Activated naive CD8-positive, alpha-beta T cell treated with anti-CD3 and anti-CD28 coated beads for 36 hours (primary cell): ENCODE measurements around the gene DIO1. TPM values are rescaled to one million over a fixed set of nuclear protein-coding genes. Genes with fewer than 3 reads are reported as not detected.

Experiments used
- DNase-seq: peaks from one replicate; pipeline ENCODE4 v3.0.0; 2021
- H3K27ac Mint-ChIP-seq: one replicate; pipeline ENCODE4 v1.8.0; 2022; ENCODE audit warnings: mild to moderate bottlenecking, moderate library complexity, mixed read lengths
- H3K27me3 Mint-ChIP-seq: one replicate; pipeline ENCODE4 v1.8.0; 2022; ENCODE audit warnings: mild to moderate bottlenecking, mixed read lengths
- H3K36me3 Mint-ChIP-seq: one replicate; pipeline ENCODE4 v1.8.0; 2021; ENCODE audit warnings: mild to moderate bottlenecking, mixed read lengths
- H3K4me1 Mint-ChIP-seq: one replicate; pipeline ENCODE4 v1.8.0; 2021; ENCODE audit warnings: mixed read lengths
- H3K4me3 Mint-ChIP-seq: one replicate; pipeline ENCODE4 v1.8.0; 2022; ENCODE audit warnings: mild to moderate bottlenecking, moderate library complexity, mixed read lengths
- H3K9me3 Mint-ChIP-seq: one replicate; pipeline ENCODE4 v1.8.0; 2022; ENCODE audit warnings: mixed read lengths
- total RNA-seq, 2 experiments: library from RNA; stranded (reverse); gene quantifications; one replicate each; pipeline ENCODE4 v1.2.3, GENCODE V29; 2021

The DIO1 gene
- total RNA-seq, 2 experiments from 2014 or later: not detected

DNA sequence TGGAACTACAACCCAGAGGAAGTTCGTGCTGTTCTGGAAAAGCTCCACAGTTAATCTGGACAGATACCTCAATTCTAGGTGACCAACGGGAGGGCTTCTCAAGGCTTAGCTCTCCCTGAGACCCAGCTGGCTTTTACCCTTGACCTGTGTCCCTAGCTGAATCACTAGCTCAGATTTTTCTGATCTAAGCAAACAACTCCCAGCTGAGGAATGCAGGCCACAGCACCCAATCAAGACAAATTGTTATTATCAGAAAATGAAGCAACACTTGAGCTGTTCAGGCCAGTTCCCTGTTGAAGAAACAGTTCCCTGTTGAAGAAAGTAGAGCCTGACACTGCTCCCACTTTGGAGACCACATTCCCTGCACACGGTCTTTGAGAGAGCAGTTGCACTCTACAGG lies 16.0 kb downstream of the DIO1 start:
- Mint-ChIP-seq H3K27me3 (no peaks in the 10 kb centered on the region), H3K27ac (no peak overlapping the region), H3K4me1 (peaks cover 5% of the 10 kb centered on the region), H3K36me3 (peaks cover 2% of the 10 kb centered on the region), H3K4me3 (no peak overlapping the region), H3K9me3 (no peaks in the 10 kb centered on the region)
- no peak for DNase-seq

DNA sequence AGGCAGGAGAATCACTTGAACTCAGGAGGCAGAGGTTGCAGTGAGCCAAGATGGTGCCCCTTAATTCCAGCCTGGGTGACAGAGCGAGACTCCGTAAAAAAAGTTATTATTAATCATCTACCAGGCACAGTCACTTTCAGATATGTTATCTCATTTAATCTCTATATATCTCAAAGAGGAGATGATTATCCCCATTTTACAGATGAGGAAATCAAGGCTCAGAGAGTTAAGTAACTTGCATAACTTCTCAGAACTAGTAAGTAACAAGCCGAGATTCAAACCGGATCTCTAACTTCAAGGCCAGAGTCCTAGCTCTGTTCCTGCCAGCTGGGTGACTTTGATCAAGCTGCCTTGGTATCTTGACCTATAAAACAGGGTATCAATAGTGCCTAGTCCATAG lies 17.5 kb downstream of the DIO1 start:
- Mint-ChIP-seq H3K27me3 (no peaks in the 10 kb centered on the region), H3K9me3 (no peaks in the 10 kb centered on the region), H3K4me1 (peaks cover 12% of the 10 kb centered on the region), H3K36me3 (peaks cover 2% of the 10 kb centered on the region), H3K4me3 (no peak overlapping the region), H3K27ac (no peak overlapping the region)
- no peak for DNase-seq

DNA sequence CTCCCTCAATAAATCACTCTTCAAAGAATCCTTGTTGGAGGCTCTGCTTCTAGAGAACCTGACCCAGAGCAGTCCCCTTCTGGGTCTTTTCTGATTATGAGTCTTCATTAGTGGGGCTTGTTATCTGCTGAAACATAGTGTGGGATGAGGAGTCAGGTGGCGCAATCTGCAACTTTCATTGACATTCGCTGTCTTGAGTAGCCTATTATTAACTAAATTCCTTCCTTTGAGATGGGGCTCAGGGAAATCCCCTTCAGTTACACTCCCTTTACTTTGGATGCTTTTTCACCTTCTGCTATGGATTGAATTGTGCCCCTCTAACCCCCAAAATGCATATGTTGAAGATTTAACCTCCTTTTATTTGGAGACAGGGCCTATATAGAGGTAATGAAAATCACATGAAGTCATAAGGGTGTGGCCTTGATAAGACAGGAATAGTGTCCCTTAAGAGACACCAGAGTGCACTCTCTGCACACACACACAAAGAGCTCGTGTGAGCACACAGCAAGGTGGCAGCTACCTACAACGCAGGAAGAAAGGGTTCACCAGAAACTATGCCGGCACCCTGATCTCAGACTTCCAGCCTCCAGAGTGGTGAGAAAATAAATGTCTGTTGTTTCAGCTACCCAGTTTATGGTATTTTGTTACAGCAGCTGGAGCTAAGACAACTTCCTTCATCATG lies 19.5 kb downstream of the DIO1 start:
- H3K4me1 Mint-ChIP-seq: peaks cover 16% of the 10 kb centered on the region
- H3K4me3 Mint-ChIP-seq: no peak overlapping the region
- H3K27ac Mint-ChIP-seq: no peak overlapping the region
- no peaks in the 10 kb centered on the region for H3K9me3 Mint-ChIP-seq
- DNase-seq: no peak
- H3K27me3 Mint-ChIP-seq: no peaks in the 10 kb centered on the region
- H3K36me3 Mint-ChIP-seq: peaks cover 6% of the 10 kb centered on the region

DNA sequence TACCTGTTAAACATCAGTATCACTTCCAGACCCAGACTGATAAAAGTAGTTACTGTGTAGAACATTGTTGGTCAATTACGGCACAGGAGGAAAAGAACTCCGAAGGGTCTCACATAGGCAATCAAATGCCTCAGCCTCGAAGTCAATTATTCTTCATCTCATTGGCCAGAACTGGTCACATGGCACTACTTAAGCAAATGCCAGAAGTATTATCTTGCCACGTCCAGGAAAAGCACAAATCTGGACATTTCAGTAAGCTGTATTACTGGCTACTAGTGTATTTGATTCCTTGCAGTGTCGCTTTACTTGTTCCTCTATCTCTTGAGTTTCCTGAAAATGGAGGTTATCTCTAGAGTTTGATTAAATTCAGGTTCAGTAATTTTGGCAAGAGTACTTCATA lies 24.4 kb downstream of the DIO1 start:
- Mint-ChIP-seq H3K27me3 (no peaks in the 10 kb centered on the region), H3K36me3 (peaks cover 9% of the 10 kb centered on the region), H3K27ac (no peak overlapping the region), H3K4me3 (no peak overlapping the region), H3K4me1 (peaks cover 34% of the 10 kb centered on the region), H3K9me3 (no peaks in the 10 kb centered on the region)
- DNase-seq: no peak

DNA sequence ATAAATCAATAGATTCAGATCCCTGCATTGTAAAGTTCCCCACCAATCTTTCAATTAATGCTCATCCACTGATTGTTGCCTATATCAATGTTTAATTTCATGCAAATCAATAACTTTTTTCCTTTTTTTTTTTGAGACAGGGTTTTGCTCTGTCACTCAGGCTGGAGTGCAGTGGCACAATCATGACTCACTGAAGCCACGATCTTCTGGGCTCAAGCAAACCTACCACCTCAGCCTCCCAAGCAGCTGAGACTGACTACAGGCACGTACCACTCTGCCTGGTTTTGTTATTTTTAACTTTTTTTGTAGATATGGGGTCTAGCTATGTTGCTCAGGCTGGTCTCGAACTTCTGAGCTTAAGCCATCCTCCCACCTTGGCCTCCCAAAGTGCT lies 25.7 kb downstream of the DIO1 start:
- peaks cover 32% of the 10 kb centered on the region for H3K4me1 Mint-ChIP-seq
- peak; percentile 31 for DNase-seq
- no peak overlapping the region for H3K4me3 Mint-ChIP-seq
- peaks cover 9% of the 10 kb centered on the region for H3K36me3 Mint-ChIP-seq
- no peaks in the 10 kb centered on the region for H3K9me3 Mint-ChIP-seq
- H3K27me3 Mint-ChIP-seq: no peaks in the 10 kb centered on the region
- H3K27ac Mint-ChIP-seq: peak overlapping the region; percentile 86

DNA sequence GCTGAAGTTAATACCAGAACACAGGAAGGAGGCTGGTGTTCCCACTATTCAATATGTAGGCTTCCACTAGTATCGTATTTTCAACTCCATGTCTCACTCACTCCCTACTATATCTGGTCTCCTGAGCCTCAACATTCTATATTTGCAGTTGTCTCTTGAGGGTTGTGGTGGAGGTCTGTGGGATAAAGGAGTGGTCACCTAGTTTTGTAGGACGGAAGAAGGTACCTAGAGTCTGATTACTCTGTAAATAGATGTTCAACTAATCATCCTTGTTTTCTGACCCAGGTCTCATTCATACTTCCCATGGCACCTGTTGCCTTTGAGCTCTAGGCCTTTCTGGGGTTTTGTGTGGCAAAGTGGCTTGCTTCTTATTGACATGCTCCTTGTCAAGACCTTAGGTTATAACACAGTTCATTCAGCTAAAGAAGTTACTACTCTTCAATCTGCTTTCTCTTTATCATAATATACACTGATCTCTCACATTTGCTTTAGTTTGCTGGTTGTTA lies 33.4 kb downstream of the DIO1 start:
- H3K27me3 Mint-ChIP-seq: no peaks in the 10 kb centered on the region
- DNase-seq: no peak
- H3K36me3 Mint-ChIP-seq: peaks cover 22% of the 10 kb centered on the region
- H3K27ac Mint-ChIP-seq: no peak overlapping the region
- no peaks in the 10 kb centered on the region for H3K9me3 Mint-ChIP-seq
- H3K4me3 Mint-ChIP-seq: no peak overlapping the region
- H3K4me1 Mint-ChIP-seq: peaks cover 2% of the 10 kb centered on the region

DNA sequence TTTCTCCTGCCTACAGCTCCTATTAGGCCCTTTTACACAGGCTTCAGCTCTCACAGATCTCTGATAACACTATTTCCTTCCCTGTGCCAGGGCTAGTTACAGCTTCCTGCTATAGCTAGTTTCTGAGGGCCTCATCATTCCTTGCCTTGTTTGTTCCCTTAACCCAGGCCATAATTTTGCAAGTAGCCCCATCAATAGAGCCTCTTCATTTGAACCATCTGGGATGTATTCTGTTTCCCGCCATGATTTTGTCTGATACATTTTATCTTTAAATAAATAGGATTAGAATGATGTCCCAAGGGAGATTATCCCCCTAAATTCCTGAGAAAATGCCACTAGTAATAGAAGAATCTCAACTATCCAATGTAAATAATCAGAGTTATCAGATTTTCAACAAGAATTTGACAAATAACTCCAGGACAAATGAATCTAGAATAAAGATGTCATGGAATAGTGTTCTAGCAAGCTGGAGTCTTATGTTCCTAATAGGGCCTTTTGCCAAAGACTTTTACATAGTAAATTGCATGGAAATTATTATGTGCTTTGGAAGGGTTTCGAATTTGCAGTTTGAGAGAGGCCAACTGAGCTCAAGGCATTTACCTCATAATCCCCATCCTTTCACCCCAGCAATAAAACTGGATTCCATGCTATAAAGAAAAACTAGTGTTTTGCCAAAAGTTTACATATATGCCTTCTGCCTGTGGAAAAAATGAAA lies 35.4 kb downstream of the DIO1 start:
- H3K4me1 Mint-ChIP-seq: no peaks in the 10 kb centered on the region
- H3K4me3 Mint-ChIP-seq: no peak overlapping the region
- DNase-seq: no peak
- no peaks in the 10 kb centered on the region for H3K27me3 Mint-ChIP-seq
- peaks cover 35% of the 10 kb centered on the region for H3K36me3 Mint-ChIP-seq
- H3K9me3 Mint-ChIP-seq: peaks cover 2% of the 10 kb centered on the region
- H3K27ac Mint-ChIP-seq: no peak overlapping the region

DNA sequence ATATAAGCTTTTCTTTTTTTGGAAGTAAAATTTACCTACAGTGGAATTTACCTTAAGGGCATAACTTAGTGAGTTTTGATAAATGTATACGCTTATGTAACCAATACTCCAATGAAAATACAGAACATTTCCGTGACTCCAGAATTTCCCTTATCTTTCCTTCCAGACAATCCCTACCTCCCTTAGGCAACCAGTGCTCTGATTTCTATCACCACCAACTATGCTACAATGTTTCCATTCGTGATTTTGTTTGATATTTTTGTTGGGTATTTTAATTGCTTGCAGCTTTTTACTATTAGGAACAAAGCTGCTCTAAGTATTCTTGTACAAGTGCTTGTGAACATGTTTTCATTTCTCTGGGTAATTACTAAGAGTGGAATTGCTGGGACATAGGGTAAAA lies 36.9 kb downstream of the DIO1 start:
- no peak overlapping the region for H3K27ac Mint-ChIP-seq
- no peaks in the 10 kb centered on the region for H3K27me3 Mint-ChIP-seq
- peaks cover 44% of the 10 kb centered on the region for H3K36me3 Mint-ChIP-seq
- H3K4me1 Mint-ChIP-seq: no peaks in the 10 kb centered on the region
- no peak overlapping the region for H3K4me3 Mint-ChIP-seq
- peaks cover 4% of the 10 kb centered on the region for H3K9me3 Mint-ChIP-seq
- no peak for DNase-seq

DNA sequence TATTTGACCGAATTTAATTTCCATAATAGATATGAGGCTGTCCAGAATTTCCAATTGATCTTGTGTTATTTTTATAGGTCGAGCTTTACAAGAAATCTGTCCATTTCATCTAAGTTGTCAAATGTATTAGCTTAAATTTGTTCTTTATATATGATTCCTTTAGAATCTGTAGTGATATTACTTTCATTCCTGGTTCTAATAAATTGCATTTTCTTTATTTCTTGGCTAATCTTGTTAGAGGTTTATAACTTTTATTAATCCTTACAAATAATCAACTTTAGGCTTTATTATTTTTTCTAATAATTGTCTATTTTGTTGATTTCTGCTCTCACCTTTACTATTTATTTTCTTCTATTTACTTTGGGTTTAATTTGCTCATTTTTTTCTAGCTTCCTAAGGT lies 37.5 kb downstream of the DIO1 start:
- H3K27ac Mint-ChIP-seq: no peak overlapping the region
- no peak for DNase-seq
- H3K9me3 Mint-ChIP-seq: peaks cover 4% of the 10 kb centered on the region
- H3K4me3 Mint-ChIP-seq: no peak overlapping the region
- no peaks in the 10 kb centered on the region for H3K4me1 Mint-ChIP-seq
- H3K36me3 Mint-ChIP-seq: peaks cover 43% of the 10 kb centered on the region
- no peaks in the 10 kb centered on the region for H3K27me3 Mint-ChIP-seq

DNA sequence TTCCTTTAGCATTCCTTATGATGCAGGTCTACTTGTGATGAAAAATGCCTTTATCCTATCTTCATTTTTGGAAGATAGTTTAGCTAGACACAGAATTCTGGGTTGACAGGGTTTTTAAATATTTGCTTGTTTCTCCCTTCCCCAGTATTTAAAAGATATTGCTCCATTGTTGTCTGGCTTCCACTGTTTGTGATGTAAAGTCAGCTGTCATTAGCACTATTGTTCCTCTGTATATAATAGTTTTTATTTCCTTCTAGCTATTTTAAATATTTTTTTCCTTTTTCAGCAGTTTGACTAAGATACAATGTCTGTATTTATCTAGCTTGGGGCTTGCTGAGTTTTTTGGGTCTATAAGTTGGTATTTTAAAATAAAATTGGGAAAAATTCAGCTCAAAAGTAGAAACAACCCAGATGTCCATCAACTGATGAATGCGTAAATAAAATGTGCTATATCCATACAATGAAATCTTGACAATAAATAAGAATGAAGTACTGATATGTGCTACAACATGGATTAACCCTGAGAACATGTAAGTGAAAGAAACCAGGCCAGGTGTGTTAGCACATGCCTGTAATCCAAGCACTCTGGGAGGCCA lies 40.3 kb downstream of the DIO1 start:
- no peaks in the 10 kb centered on the region for H3K27me3 Mint-ChIP-seq
- peaks cover 51% of the 10 kb centered on the region for H3K36me3 Mint-ChIP-seq
- peaks cover 4% of the 10 kb centered on the region for H3K4me1 Mint-ChIP-seq
- no peak for DNase-seq
- peaks cover 4% of the 10 kb centered on the region for H3K9me3 Mint-ChIP-seq
- no peak overlapping the region for H3K4me3 Mint-ChIP-seq
- H3K27ac Mint-ChIP-seq: no peak overlapping the region

DNA sequence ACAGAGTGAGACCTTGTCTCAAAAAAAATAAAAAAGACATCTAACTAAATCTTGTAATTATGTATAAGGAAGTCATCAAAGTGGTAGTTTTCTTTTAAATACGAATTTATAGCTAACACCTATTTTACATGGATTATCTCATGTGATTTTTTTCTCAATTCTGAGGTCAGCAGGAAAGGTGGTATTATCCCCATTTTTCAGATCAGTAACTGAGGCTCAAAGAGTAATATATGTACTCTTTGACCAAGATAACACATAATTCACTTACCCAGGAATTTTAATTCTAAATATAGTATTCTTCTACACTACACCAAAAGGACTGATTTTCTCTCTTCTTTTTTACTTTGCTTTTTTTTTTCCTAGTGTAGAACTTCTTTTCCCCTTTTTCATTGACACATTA lies 42.4 kb downstream of the DIO1 start:
- Mint-ChIP-seq H3K36me3 (peaks cover 57% of the 10 kb centered on the region), H3K9me3 (peaks cover 4% of the 10 kb centered on the region), H3K27ac (no peak overlapping the region), H3K4me3 (no peak overlapping the region), H3K27me3 (no peaks in the 10 kb centered on the region), H3K4me1 (peaks cover 6% of the 10 kb centered on the region)
- no peak for DNase-seq

DNA sequence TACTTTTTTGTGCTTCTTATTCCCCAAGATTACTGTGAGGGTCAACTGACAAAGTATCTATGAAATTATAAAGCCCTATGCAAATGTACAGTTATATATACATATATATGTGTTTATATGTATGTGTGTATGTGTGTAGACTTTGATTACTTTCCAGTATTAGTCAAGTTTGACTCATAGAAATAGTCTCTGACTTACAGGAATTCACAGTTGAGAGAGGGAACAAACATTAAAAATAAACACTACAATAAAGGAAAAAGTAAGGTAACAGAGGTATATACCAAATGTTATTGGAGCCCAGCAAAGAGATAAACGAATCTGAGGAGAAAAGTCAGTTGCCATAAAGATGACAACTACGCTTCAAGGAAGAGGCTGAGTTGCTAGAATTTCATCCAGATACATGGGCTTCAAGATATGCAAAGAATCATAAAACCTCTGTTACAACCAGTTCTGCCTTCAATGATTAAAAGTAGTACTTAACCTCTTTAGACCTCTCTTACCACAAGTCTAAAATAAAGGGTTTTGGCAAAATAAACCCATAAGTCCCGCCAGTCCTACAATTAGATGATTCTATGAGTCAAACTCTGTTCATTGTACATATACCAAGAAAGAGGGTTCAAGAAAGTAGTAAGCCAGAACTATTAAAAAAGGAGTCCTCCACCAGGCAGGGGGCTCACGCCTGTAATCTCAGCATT lies 44.3 kb downstream of the DIO1 start:
- H3K27ac Mint-ChIP-seq: no peak overlapping the region

DNA sequence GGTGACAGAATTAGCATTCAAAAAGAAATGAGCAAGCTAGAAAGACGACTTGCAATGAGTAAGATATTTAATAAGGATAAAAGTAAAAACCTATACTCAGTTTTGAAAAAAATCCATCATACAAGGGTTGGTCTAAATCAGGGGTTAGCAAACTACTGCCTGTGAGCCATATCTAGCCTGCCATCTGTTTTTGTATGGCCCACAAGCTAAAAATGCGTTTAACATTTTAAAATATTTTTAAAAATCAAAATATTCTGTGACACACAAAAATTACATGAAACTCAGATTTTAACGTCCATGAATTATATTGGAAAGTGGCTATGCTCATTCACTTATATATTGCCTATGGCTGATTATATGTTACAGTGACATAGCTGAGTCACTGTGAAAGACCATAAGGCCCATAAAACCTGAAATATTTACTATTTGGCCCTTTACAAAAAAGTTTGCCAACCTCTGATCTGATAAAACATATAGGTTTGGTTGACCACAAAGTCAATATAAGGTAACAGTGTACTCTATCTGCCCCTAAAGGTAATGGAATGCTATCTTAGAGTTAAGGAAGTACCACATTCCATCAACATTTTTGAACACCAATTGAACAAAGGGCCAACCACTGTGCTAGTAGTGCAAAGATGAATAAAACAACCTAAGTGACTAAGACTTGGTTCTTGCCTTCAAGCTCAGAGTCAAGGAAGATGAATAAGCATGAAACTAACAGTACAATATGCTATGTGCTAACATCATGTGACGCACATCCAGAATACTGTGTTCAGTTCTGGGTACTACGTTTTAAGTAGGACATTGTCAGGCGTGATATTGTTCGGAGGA lies 48.4 kb downstream of the DIO1 start:
- H3K4me3 Mint-ChIP-seq: peak overlapping the region; percentile 27
- no peaks in the 10 kb centered on the region for H3K9me3 Mint-ChIP-seq
- peak overlapping the region; percentile 6 for H3K27ac Mint-ChIP-seq
- DNase-seq: no peak
- H3K36me3 Mint-ChIP-seq: peaks cover 39% of the 10 kb centered on the region
- H3K4me1 Mint-ChIP-seq: peaks cover 31% of the 10 kb centered on the region
- no peaks in the 10 kb centered on the region for H3K27me3 Mint-ChIP-seq

More for the DNA sequence above, 44.3 kb downstream of the DIO1 start:
- Mint-ChIP-seq H3K36me3 (peaks cover 52% of the 10 kb centered on the region), H3K27me3 (no peaks in the 10 kb centered on the region), H3K4me1 (peaks cover 16% of the 10 kb centered on the region), H3K4me3 (no peak overlapping the region), H3K9me3 (peaks cover 4% of the 10 kb centered on the region)
- DNase-seq: no peak

DNA sequence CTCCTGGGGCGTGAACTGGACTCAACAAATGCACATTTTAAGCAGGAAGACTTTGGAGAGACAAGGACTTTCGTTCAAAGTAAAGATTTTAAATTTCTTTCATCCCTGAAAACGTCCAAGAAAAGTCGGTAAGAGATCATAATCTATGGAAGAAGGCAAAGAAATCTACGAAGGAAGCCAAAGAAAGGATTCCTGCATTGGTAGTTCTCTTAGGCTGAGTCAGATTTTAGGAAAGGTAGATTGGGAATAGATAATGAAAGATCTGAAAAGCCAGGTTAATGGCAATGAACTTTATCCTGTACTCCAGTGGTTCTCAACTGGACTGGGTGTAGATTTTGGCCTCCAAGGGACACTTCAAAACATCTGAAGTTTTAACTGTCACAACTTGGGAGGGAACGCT lies 49.1 kb downstream of the DIO1 start:
- no peak for DNase-seq
- Mint-ChIP-seq H3K27ac (no peak overlapping the region), H3K27me3 (no peaks in the 10 kb centered on the region)

More for the DNA sequence above, 49.1 kb downstream of the DIO1 start:
- Mint-ChIP-seq H3K36me3 (peaks cover 34% of the 10 kb centered on the region), H3K4me1 (peaks cover 36% of the 10 kb centered on the region), H3K4me3 (peak overlapping the region; percentile 27), H3K9me3 (no peaks in the 10 kb centered on the region)
